Measurements from ENCODE around the gene IL22RA1.

Gene IL22RA1

GRCh38 chr1:24117722-24118409, 25.1 kb downstream of the IL22RA1 start:
- Histone ChIP-seq H3K4me1 (ENCODE audit: control insufficient read depth in 1 of 2, insufficient read depth in 2 of 2, low read length in 2 of 2) (peaks cover 35 to 36% of the 10 kb centered on the region in 2 donors), H3K27ac (ENCODE audit: low read depth, low read length) (no peak overlapping the region), H3K4me3 (ENCODE audit: low read depth in 1 of 2, low read length in 2 of 2) (no peak overlapping the region), H3K9me3 (ENCODE audit: control insufficient read depth in 1 of 2, low read length in 2 of 2) (no peaks in the 10 kb centered on the region), H3K27me3 (ENCODE audit: control insufficient read depth in 1 of 2, insufficient read depth in 2 of 2, low read length in 2 of 2) (no peaks in the 10 kb centered on the region), H3K9ac (ENCODE audit: low read depth in 1 of 2, low read length in 2 of 2) (no peak overlapping the region), H3K36me3 (ENCODE audit: control insufficient read depth in 1 of 2, insufficient read depth in 2 of 2, low read length in 2 of 2) (peaks cover 0 to 7% of the 10 kb centered on the region in 2 donors)

GRCh38 chr1:24117132-24117531, 25.8 kb downstream of the IL22RA1 start:
- H3K9ac ChIP-seq (ENCODE audit: low read depth in 1 of 2, low read length in 2 of 2), result no peak overlapping the region
- H3K36me3 ChIP-seq (ENCODE audit: control insufficient read depth in 1 of 2, insufficient read depth in 2 of 2, low read length in 2 of 2), result peaks cover 0 to 6% of the 10 kb centered on the region in 2 donors
- H3K4me1 ChIP-seq (ENCODE audit: control insufficient read depth in 1 of 2, insufficient read depth in 2 of 2, low read length in 2 of 2), result peaks cover 42 to 43% of the 10 kb centered on the region in 2 donors
- no peak overlapping the region for H3K27ac ChIP-seq (ENCODE audit: low read depth, low read length)
- no peaks in the 10 kb centered on the region for H3K9me3 ChIP-seq (ENCODE audit: control insufficient read depth in 1 of 2, low read length in 2 of 2)
- no peak overlapping the region for H3K4me3 ChIP-seq (ENCODE audit: low read depth in 1 of 2, low read length in 2 of 2)
- H3K27me3 ChIP-seq (ENCODE audit: control insufficient read depth in 1 of 2, insufficient read depth in 2 of 2, low read length in 2 of 2), result no peaks in the 10 kb centered on the region

GRCh38 chr1:24114753-24115152, 28.2 kb downstream of the IL22RA1 start:
- Histone ChIP-seq H3K27me3 (ENCODE audit: control insufficient read depth in 1 of 2, insufficient read depth in 2 of 2, low read length in 2 of 2) (no peaks in the 10 kb centered on the region), H3K36me3 (ENCODE audit: control insufficient read depth in 1 of 2, insufficient read depth in 2 of 2, low read length in 2 of 2) (no peaks in the 10 kb centered on the region), H3K4me3 (ENCODE audit: low read depth in 1 of 2, low read length in 2 of 2) (no peak overlapping the region), H3K9ac (ENCODE audit: low read depth in 1 of 2, low read length in 2 of 2) (no peak overlapping the region), H3K27ac (ENCODE audit: low read depth, low read length) (no peak overlapping the region), H3K4me1 (ENCODE audit: control insufficient read depth in 1 of 2, insufficient read depth in 2 of 2, low read length in 2 of 2) (peaks cover 27 to 32% of the 10 kb centered on the region in 2 donors), H3K9me3 (ENCODE audit: control insufficient read depth in 1 of 2, low read length in 2 of 2) (no peaks in the 10 kb centered on the region)

GRCh38 chr1:24113641-24114033, 29.3 kb downstream of the IL22RA1 start:
- Histone ChIP-seq H3K4me3 (ENCODE audit: low read depth in 1 of 2, low read length in 2 of 2) (no peak overlapping the region), H3K27me3 (ENCODE audit: control insufficient read depth in 1 of 2, insufficient read depth in 2 of 2, low read length in 2 of 2) (no peaks in the 10 kb centered on the region), H3K9ac (ENCODE audit: low read depth in 1 of 2, low read length in 2 of 2) (no peak overlapping the region), H3K36me3 (ENCODE audit: control insufficient read depth in 1 of 2, insufficient read depth in 2 of 2, low read length in 2 of 2) (no peaks in the 10 kb centered on the region), H3K4me1 (ENCODE audit: control insufficient read depth in 1 of 2, insufficient read depth in 2 of 2, low read length in 2 of 2) (peaks cover 22 to 29% of the 10 kb centered on the region in 2 donors), H3K27ac (ENCODE audit: low read depth, low read length) (no peak overlapping the region), H3K9me3 (ENCODE audit: control insufficient read depth in 1 of 2, low read length in 2 of 2) (no peaks in the 10 kb centered on the region)

GRCh38 chr1:24111996-24112779, 30.8 kb downstream of the IL22RA1 start, which contains the start of gene MYOM3:
Gene MYOM3, minus strand, starts transcription at chr1:24112135. Its CDS starts 3,499 bp downstream, at chr1:24108636.
- Histone ChIP-seq H3K4me3 (ENCODE audit: low read depth in 1 of 2, low read length in 2 of 2) (peak within 1 kb of the TSS; percentile 52 to 69), H3K27me3 (ENCODE audit: control insufficient read depth in 1 of 2, insufficient read depth in 2 of 2, low read length in 2 of 2) (no peaks in the 10 kb centered on the region), H3K27ac (ENCODE audit: low read depth, low read length) (no peak within 1 kb of the TSS), H3K4me1 (ENCODE audit: control insufficient read depth in 1 of 2, insufficient read depth in 2 of 2, low read length in 2 of 2) (peaks cover 28 to 35% of the 10 kb centered on the region in 2 donors), H3K9ac (ENCODE audit: low read depth in 1 of 2, low read length in 2 of 2) (peak within 1 kb of the TSS; percentile 39 to 48), H3K9me3 (ENCODE audit: control insufficient read depth in 1 of 2, low read length in 2 of 2) (no peaks in the 10 kb centered on the region), H3K36me3 (ENCODE audit: control insufficient read depth in 1 of 2, insufficient read depth in 2 of 2, low read length in 2 of 2) (no peaks in the 10 kb centered on the region)

GRCh38 chr1:24111262-24111995, 31.5 kb downstream of the IL22RA1 start:
- Histone ChIP-seq H3K9me3 (ENCODE audit: control insufficient read depth in 1 of 2, low read length in 2 of 2) (no peaks in the 10 kb centered on the region), H3K27me3 (ENCODE audit: control insufficient read depth in 1 of 2, insufficient read depth in 2 of 2, low read length in 2 of 2) (no peaks in the 10 kb centered on the region), H3K27ac (ENCODE audit: low read depth, low read length) (no peak overlapping the region), H3K36me3 (ENCODE audit: control insufficient read depth in 1 of 2, insufficient read depth in 2 of 2, low read length in 2 of 2) (no peaks in the 10 kb centered on the region), H3K9ac (ENCODE audit: low read depth in 1 of 2, low read length in 2 of 2) (no peak overlapping the region), H3K4me1 (ENCODE audit: control insufficient read depth in 1 of 2, insufficient read depth in 2 of 2, low read length in 2 of 2) (peaks cover 28 to 35% of the 10 kb centered on the region in 2 donors), H3K4me3 (ENCODE audit: low read depth in 1 of 2, low read length in 2 of 2) (no peak overlapping the region)

- Histone ChIP-seq H3K9me3 (ENCODE audit: control insufficient read depth in 1 of 2, low read length in 2 of 2) (no peaks in the 10 kb centered on the region), H3K27me3 (ENCODE audit: control insufficient read depth in 1 of 2, insufficient read depth in 2 of 2, low read length in 2 of 2) (no peaks in the 10 kb centered on the region), H3K36me3 (ENCODE audit: control insufficient read depth in 1 of 2, insufficient read depth in 2 of 2, low read length in 2 of 2) (no peaks in the 10 kb centered on the region), H3K4me1 (ENCODE audit: control insufficient read depth in 1 of 2, insufficient read depth in 2 of 2, low read length in 2 of 2) (peaks cover 28 to 35% of the 10 kb centered on the region in 2 donors), H3K4me3 (ENCODE audit: low read depth in 1 of 2, low read length in 2 of 2) (no peak overlapping the region), H3K27ac (ENCODE audit: low read depth, low read length) (no peak overlapping the region), H3K9ac (ENCODE audit: low read depth in 1 of 2, low read length in 2 of 2) (no peak overlapping the region)
Measured at GRCh38 chr1:24110642-24111261, 32.2 kb downstream of the IL22RA1 start.

- H3K36me3 ChIP-seq (ENCODE audit: control insufficient read depth in 1 of 2, insufficient read depth in 2 of 2, low read length in 2 of 2), result no peaks in the 10 kb centered on the region
- no peaks in the 10 kb centered on the region for H3K9me3 ChIP-seq (ENCODE audit: control insufficient read depth in 1 of 2, low read length in 2 of 2)
- no peaks in the 10 kb centered on the region for H3K27me3 ChIP-seq (ENCODE audit: control insufficient read depth in 1 of 2, insufficient read depth in 2 of 2, low read length in 2 of 2)
- no peak overlapping the region for H3K9ac ChIP-seq (ENCODE audit: low read depth in 1 of 2, low read length in 2 of 2)
- H3K4me1 ChIP-seq (ENCODE audit: control insufficient read depth in 1 of 2, insufficient read depth in 2 of 2, low read length in 2 of 2), result peaks cover 34 to 35% of the 10 kb centered on the region in 2 donors
- H3K27ac ChIP-seq (ENCODE audit: low read depth, low read length), result no peak overlapping the region
- H3K4me3 ChIP-seq (ENCODE audit: low read depth in 1 of 2, low read length in 2 of 2), result no peak overlapping the region
Measured at GRCh38 chr1:24109686-24110475, 33.1 kb downstream of the IL22RA1 start.

- Histone ChIP-seq H3K27me3 (ENCODE audit: control insufficient read depth in 1 of 2, insufficient read depth in 2 of 2, low read length in 2 of 2) (no peaks in the 10 kb centered on the region), H3K27ac (ENCODE audit: low read depth, low read length) (no peak overlapping the region), H3K4me3 (ENCODE audit: low read depth in 1 of 2, low read length in 2 of 2) (peak overlapping the region in 1 of 2 donors; percentile 44), H3K36me3 (ENCODE audit: control insufficient read depth in 1 of 2, insufficient read depth in 2 of 2, low read length in 2 of 2) (no peaks in the 10 kb centered on the region), H3K4me1 (ENCODE audit: control insufficient read depth in 1 of 2, insufficient read depth in 2 of 2, low read length in 2 of 2) (peaks cover 34 to 35% of the 10 kb centered on the region in 2 donors), H3K9ac (ENCODE audit: low read depth in 1 of 2, low read length in 2 of 2) (peak overlapping the region in 1 of 2 donors; percentile 38), H3K9me3 (ENCODE audit: control insufficient read depth in 1 of 2, low read length in 2 of 2) (no peaks in the 10 kb centered on the region)
Measured at GRCh38 chr1:24109166-24109483, 33.8 kb downstream of the IL22RA1 start.

Measured in duodenal mucosa (tissue), 2 donors.